ENCODE measurements around the gene FAAP20.

GRCh38 chr1:2238361-2239012 lies 43.9 kb upstream of the FAAP20 start:
- TF ChIP-seq CREB1 (CRISPR knock-in tag; IDR thresholded peaks at IDR 0.05; ENCODE audit: low read depth) (no peak), CTCF (conservative IDR thresholded peaks at IDR 0.05; ENCODE audit: low read depth in 2 of 2) (no peak), REST (IDR thresholded peaks at IDR 0.05; ENCODE audit: unreplicated experiment) (no peak), ZNF462 (CRISPR knock-in tag; IDR thresholded peaks at IDR 0.05) (no peak), POLR2AphosphoS5 (IDR thresholded peaks at IDR 0.05; ENCODE audit: low read depth) (no peak), EZH2phosphoT487 (IDR thresholded peaks at IDR 0.05; ENCODE audit: unreplicated experiment) (no peak), JUNB (IDR thresholded peaks at IDR 0.05; ENCODE audit: unreplicated experiment) (no peak), EZH2 (IDR thresholded peaks at IDR 0.05; ENCODE audit: low read depth, unreplicated experiment) (no peak)
